PFSK-1 (cell line): Measurements from ENCODE around the gene CHRNA9.

Experiments used
- FOXP2 ChIP-seq: optimal IDR thresholded peaks from 2 replicates; pipeline ENCODE3; 2011; ENCODE audit warnings: borderline replicate concordance, control low read depth, inconsistent platforms; ENCODE audit not compliant: insufficient read depth; ENCODE audit errors: extremely low read length, extremely low read depth
- POLR2AphosphoS5 ChIP-seq: IDR thresholded peaks from 2 replicates; pipeline ENCODE4 v1.6.1; 2012; ENCODE audit warnings: low read depth, mild to moderate bottlenecking, control low read depth, low read length, moderate library complexity
- SIN3A ChIP-seq: IDR thresholded peaks from 2 replicates; pipeline ENCODE4 v1.6.1; 2012; ENCODE audit warnings: mild to moderate bottlenecking, low read length, moderate library complexity, borderline replicate concordance; ENCODE audit not compliant: insufficient read depth
- TAF1 ChIP-seq: IDR thresholded peaks from 2 replicates; pipeline ENCODE4 v1.6.1; 2012; ENCODE audit warnings: low read length, control low read depth, borderline replicate concordance; ENCODE audit not compliant: insufficient read depth
- TF ChIP-seq, protein P1 (sequence below), 2 experiments: IDR thresholded peaks; 2 replicates each; pipeline versions ENCODE4 v1.6.1 to v1.8.0; 2011 to 2012; ENCODE audit warnings: low read depth in 2 of 2, low read length in 2 of 2, control low read depth in 1 of 2, inconsistent platforms in 1 of 2, mild to moderate bottlenecking in 1 of 2, moderate library complexity in 1 of 2; ENCODE audit not compliant: insufficient read depth in 1 of 2

CHRNA9 gene

DNA sequence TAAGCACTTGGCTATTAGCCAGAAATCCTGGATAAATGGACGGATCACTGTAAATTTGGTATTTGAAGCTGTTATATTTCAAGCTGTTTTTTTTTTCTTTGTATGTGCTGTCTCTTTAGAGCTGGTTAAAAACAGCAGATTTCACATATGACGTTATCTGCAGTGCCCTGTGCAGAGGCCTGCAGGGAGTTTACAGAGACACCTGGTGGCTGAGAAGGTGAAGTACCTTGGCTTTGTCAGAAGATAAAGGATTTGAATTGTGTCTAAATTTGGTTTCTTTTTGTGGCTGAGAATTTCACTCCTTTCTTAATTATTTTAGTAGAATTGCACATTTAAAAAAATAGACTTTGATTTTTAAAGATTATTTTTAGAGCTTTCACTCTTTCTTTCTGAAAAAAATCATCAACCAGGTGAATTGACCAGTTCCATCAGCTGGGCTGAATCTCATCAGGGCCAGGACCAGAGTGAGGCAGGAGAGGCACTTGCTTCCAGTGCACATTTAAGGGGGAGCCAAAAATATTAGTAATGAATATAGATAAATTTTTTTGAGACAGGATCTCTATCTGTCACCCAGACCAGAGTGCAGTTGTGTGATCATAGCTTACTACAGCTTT lies 9.6 kb upstream of the CHRNA9 start:
- TF ChIP-seq POLR2AphosphoS5 = no peak
- no peak for TF ChIP-seq SIN3A
- TF ChIP-seq FOXP2 = no peak
- no peak for TF ChIP-seq TAF1
- TF ChIP-seq, protein P1, sequence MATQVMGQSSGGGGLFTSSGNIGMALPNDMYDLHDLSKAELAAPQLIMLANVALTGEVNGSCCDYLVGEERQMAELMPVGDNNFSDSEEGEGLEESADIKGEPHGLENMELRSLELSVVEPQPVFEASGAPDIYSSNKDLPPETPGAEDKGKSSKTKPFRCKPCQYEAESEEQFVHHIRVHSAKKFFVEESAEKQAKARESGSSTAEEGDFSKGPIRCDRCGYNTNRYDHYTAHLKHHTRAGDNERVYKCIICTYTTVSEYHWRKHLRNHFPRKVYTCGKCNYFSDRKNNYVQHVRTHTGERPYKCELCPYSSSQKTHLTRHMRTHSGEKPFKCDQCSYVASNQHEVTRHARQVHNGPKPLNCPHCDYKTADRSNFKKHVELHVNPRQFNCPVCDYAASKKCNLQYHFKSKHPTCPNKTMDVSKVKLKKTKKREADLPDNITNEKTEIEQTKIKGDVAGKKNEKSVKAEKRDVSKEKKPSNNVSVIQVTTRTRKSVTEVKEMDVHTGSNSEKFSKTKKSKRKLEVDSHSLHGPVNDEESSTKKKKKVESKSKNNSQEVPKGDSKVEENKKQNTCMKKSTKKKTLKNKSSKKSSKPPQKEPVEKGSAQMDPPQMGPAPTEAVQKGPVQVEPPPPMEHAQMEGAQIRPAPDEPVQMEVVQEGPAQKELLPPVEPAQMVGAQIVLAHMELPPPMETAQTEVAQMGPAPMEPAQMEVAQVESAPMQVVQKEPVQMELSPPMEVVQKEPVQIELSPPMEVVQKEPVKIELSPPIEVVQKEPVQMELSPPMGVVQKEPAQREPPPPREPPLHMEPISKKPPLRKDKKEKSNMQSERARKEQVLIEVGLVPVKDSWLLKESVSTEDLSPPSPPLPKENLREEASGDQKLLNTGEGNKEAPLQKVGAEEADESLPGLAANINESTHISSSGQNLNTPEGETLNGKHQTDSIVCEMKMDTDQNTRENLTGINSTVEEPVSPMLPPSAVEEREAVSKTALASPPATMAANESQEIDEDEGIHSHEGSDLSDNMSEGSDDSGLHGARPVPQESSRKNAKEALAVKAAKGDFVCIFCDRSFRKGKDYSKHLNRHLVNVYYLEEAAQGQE (IDR thresholded peaks at IDR 0.05; ENCODE audit: insufficient read depth in 1 of 2, low read depth in 2 of 2, low read length in 2 of 2) = no peak

DNA sequence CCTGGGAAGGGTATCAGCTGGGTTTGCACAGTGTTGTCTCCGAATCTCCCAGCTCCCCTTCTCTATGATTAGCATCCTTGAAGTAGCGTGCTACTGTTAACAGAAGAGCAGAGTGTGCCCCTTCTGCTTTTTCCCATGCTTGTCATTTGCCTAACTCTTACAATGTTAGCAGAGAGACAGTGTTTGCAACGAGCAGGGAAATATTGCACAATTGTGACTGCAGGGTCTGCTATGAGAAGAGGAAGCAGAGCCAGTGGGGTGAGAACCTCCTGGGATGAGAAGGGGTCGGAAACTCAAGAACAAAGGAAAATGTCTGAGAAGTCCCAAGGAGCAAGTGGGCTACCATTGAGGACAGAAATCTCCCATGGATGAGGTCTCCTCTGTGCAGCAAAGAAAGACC lies 7.8 kb upstream of the CHRNA9 start:
- TF ChIP-seq POLR2AphosphoS5 = no peak
- no peak for TF ChIP-seq SIN3A
- no peak for TF ChIP-seq FOXP2
- no peak for TF ChIP-seq TAF1
- TF ChIP-seq, protein P1 (IDR thresholded peaks at IDR 0.05; ENCODE audit: insufficient read depth in 1 of 2, low read depth in 2 of 2, low read length in 2 of 2) = no peak

DNA sequence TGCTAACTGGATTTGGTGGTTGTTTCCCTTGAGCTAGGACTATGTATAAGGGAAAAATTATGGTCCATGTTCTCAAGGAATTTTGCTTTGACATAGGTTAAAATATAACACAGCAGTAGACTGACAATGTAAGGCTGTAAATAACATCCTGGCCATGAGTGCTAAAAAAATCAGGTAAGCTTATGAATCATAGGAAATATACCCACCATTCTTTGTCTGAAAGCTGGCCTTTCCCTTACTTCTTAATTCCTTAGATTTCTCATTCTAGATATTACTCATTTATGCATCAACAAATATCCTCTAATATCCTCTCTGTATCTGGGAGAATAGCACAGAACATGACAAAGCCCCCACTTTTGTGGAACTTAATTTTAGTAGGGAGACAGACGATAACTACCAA lies 6.8 kb upstream of the CHRNA9 start:
- TF ChIP-seq, protein P1 (IDR thresholded peaks at IDR 0.05; ENCODE audit: insufficient read depth in 1 of 2, low read depth in 2 of 2, low read length in 2 of 2) = no peak
- TF ChIP-seq TAF1 (no peak), POLR2AphosphoS5 (no peak), FOXP2 (no peak), SIN3A (no peak)

DNA sequence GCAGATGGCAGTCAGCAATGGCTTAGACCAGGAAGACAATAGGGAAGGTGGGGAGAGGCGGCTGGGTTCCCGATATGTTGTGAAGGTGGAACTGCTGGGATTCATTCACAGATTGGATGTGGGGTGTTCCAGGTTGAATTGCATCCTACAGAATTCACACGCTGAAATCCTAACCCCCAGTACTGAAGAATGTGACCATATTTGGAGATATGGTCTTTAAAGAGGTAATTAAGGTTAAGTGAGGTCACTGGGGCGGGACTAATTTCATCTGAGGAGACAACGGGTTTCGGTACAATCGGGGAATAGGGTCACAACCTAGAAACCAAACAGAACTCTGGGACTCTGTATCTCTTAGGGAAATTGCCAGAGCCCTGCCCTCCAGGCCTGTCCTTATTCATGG lies 5.3 kb upstream of the CHRNA9 start:
- TF ChIP-seq POLR2AphosphoS5 (no peak), TAF1 (no peak), FOXP2 (no peak), SIN3A (no peak)
- TF ChIP-seq, protein P1 (IDR thresholded peaks at IDR 0.05; ENCODE audit: insufficient read depth in 1 of 2, low read depth in 2 of 2, low read length in 2 of 2) = no peak

DNA sequence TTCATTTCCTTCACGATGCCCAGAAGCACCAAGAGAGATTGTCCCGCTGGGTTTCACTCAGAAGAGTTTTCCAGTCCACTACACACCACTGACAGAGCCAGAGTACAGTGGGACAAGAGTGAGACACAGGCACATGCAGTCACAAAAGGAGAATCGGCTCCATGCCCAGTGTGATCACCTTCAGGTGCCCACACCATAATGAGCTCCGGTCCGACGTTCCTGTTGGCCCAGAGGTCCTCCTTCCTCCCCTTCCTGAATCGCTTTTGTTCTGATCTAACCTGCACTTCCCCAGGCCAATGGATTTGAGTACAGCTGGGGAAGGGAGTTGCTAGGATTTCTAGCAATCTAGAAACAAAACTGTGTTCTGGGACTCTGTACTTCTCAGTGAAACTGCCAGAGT lies 4.6 kb upstream of the CHRNA9 start:
- TF ChIP-seq POLR2AphosphoS5 (no peak), SIN3A (no peak), TAF1 (no peak), FOXP2 (no peak)
- TF ChIP-seq, protein P1 (IDR thresholded peaks at IDR 0.05; ENCODE audit: insufficient read depth in 1 of 2, low read depth in 2 of 2, low read length in 2 of 2) = no peak
